Prostate gland (tissue), 2 donors: Measurements from ENCODE around the gene FANCI.

Source experiments
- POLR2A ChIP-seq: fragments of 450-650 bp; IDR thresholded peaks from one replicate; pipeline ENCODE4 v1.6.1; 2016; ENCODE audit warnings: antibody characterized with exemption, mild to moderate bottlenecking
- TF ChIP-seq, protein P1 (sequence below), 4 experiments: fragments of 200-600 bp in 2 of 4; fragments of 450-650 bp in 2 of 4; sonication (generic) in 2 of 4; IDR thresholded peaks; 1 replicate in 3 of 4; 2 replicates in 1 of 4; pipeline ENCODE4 v1.5.1; 2016 to 2019; ENCODE audit warnings: antibody characterized with exemption in 4 of 4, mild to moderate bottlenecking in 2 of 4, moderate library complexity in 2 of 4

DNA sequence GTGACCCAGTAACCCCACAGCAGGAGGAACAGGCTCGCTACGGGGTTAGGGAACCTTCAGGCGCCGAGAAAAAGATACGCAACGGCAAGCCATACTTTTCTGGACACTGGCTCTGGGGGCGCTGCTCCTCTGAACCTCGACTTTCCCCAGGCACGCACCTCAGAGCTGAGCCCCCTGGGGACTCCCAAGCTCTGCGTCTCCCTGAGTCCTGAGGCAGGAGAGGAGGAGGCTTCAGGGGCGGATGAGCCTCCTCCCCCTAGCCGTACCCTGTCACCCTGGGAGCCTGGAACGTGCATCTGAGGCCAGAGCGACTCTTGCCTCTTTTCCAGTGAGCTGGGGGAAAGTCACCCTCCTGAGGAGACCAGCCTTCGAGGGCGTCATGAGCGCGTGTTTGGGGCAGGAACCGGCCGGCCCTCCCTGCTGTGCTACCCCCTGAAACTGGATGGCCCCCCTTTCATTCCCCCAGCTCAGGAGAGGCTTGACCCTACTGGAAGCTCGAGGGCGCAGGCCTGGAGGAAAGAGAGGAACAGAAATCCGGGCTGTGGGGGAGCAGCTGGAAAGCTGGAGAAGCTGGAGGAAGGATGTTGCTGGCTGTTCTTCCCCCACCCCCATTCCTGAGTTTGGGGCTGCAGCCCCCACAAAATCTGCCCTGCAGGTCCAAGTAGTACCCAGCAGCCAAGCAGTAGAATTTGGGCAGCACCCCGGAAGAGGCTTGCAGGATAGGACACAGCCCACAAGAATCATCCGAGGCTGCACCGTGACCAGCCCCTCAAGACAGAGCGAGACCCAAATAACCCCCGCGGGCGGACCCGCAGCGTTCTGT lies 115.9 kb downstream of the FANCI start:
- TF ChIP-seq POLR2A, result no peak
- TF ChIP-seq, protein P1, sequence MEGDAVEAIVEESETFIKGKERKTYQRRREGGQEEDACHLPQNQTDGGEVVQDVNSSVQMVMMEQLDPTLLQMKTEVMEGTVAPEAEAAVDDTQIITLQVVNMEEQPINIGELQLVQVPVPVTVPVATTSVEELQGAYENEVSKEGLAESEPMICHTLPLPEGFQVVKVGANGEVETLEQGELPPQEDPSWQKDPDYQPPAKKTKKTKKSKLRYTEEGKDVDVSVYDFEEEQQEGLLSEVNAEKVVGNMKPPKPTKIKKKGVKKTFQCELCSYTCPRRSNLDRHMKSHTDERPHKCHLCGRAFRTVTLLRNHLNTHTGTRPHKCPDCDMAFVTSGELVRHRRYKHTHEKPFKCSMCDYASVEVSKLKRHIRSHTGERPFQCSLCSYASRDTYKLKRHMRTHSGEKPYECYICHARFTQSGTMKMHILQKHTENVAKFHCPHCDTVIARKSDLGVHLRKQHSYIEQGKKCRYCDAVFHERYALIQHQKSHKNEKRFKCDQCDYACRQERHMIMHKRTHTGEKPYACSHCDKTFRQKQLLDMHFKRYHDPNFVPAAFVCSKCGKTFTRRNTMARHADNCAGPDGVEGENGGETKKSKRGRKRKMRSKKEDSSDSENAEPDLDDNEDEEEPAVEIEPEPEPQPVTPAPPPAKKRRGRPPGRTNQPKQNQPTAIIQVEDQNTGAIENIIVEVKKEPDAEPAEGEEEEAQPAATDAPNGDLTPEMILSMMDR (IDR thresholded peaks at IDR 0.05), result no peak
